ENCODE results near the gene SH2D5. TPM values are rescaled to one million over a fixed set of nuclear protein-coding genes. Genes with fewer than 3 reads are reported as not detected.

Gene SH2D5
- total RNA-seq, 1 experiment from 2014 or later, result 8.7 TPM

- no peak overlapping the region for H2AFZ ChIP-seq (ENCODE audit: low read length)
- no peak overlapping the region for H2BK120ac ChIP-seq (ENCODE audit: low read depth, low read length, poor library complexity, severe bottlenecking)
- no peak overlapping the region for H3K27ac ChIP-seq (ENCODE audit: insufficient read length, low read depth, low read length)
- H4K91ac ChIP-seq (ENCODE audit: insufficient read length, low read depth, low read length), result no peak overlapping the region
- no peak overlapping the region for H2BK20ac ChIP-seq (ENCODE audit: low read depth, low read length, poor library complexity, severe bottlenecking)
- H3K4me1 ChIP-seq (ENCODE audit: insufficient read depth, low read length), result no peaks in the 10 kb centered on the region; the same call in 1 of the 2 replicates
- no peak overlapping the region for H2BK15ac ChIP-seq (ENCODE audit: low read depth, low read length)
- H3K9ac ChIP-seq (ENCODE audit: extremely low read depth, insufficient read length, low read length), result no peak overlapping the region
- H3K4ac ChIP-seq (ENCODE audit: low read depth, low read length), result no peak overlapping the region
- H3K79me2 ChIP-seq (ENCODE audit: insufficient read depth, low read length), result no peaks in the 10 kb centered on the region
- TF ChIP-seq CTCF (conservative IDR thresholded peaks at IDR 0.05), result no peak
- H3K9me3 Mint-ChIP-seq, result no peaks in the 10 kb centered on the region
- no peak overlapping the region for H3K23ac ChIP-seq (ENCODE audit: insufficient read length, low read depth, low read length)
- DNase-seq, result no peak
- no peak overlapping the region for H3K4me3 Mint-ChIP-seq
- H4K8ac ChIP-seq (replicated peaks; ENCODE audit: insufficient read length, low read depth, low read length), result no peak overlapping the region
- no peaks in the 10 kb centered on the region for H3K27me3 ChIP-seq (ENCODE audit: insufficient read depth, low read length)
- H2BK5ac ChIP-seq (ENCODE audit: insufficient read length, low read length), result no peak overlapping the region
- H3K27me3 Mint-ChIP-seq (ENCODE audit: low read depth), result no peaks in the 10 kb centered on the region
- no peak overlapping the region for H3K14ac ChIP-seq (ENCODE audit: insufficient read depth, low read length)
- H3K18ac ChIP-seq (ENCODE audit: insufficient read length, low read depth, low read length), result no peak overlapping the region
- peaks cover 9 to 11% of the 10 kb centered on the region in 2 experiments for H3K4me1 Mint-ChIP-seq
- H2BK12ac ChIP-seq (ENCODE audit: insufficient read length, low read depth, low read length), result no peak overlapping the region
- H3T11ph ChIP-seq (ENCODE audit: low read length), result no peak overlapping the region
- no peaks in the 10 kb centered on the region for H3K23me2 ChIP-seq (ENCODE audit: insufficient read length, low read depth, low read length, poor library complexity, severe bottlenecking)
- no peak overlapping the region for H3K56ac ChIP-seq (ENCODE audit: insufficient read length, low read depth, low read length)
- no peak overlapping the region for H4K5ac ChIP-seq (ENCODE audit: insufficient read length, low read depth, low read length)
- H3K9me3 ChIP-seq (ENCODE audit: control insufficient read depth, low read depth, low read length), result no peaks in the 10 kb centered on the region
- H2AK5ac ChIP-seq (ENCODE audit: insufficient read length, low read length), result no peak overlapping the region
- peaks cover 33 to 93% (median 71%) of the 10 kb centered on the region in 3 experiments for H3K36me3 Mint-ChIP-seq (ENCODE audit: insufficient read depth in 1 of 3, low read depth in 3 of 3)
- no peak overlapping the region for H3K4me2 ChIP-seq (ENCODE audit: insufficient read depth, insufficient read length, low read length)
- H4K20me1 ChIP-seq (ENCODE audit: control insufficient read depth, insufficient read depth, insufficient read length), result no peaks in the 10 kb centered on the region
- no peaks in the 10 kb centered on the region for H3K79me1 ChIP-seq (ENCODE audit: insufficient read depth, low read depth, low read length, poor library complexity, severe bottlenecking)
- H3K27ac Mint-ChIP-seq, result no peak overlapping the region
Measured at GRCh38 chr1:20767271-20767670, 34.8 kb upstream of the SH2D5 start.

All from H9 (cell line).